ENCODE results near the gene CNTNAP2.

Gene CNTNAP2

DNA sequence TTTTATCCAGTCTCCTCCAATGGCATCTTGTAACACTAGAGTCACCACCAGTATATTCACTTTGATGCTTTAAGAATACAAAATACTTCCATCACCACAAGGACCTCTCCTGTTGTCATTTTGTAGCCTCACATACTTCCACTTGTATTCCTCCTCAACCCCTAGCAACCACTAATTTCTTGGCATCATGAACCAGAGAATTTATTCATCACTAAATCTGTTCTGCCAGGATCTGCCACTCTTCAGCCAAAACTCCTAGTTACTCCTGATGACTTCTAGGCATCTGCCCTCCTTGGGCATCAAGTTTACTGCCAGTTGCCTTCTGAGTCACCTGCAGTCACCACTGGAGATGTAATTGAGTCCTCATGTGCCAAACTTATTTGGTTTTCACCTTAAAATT is 906.8 kb downstream of the CNTNAP2 start:
- Histone ChIP-seq H3K4ac (ENCODE audit: low read depth, low read length) (no peak overlapping the region), H3K27me3 (ENCODE audit: insufficient read depth, low read length) (no peaks in the 10 kb centered on the region), H2BK5ac (ENCODE audit: low read depth, low read length, poor library complexity) (no peak overlapping the region), H4K8ac (ENCODE audit: low read depth, low read length) (no peak overlapping the region), H2AK5ac (ENCODE audit: low read length) (no peak overlapping the region), H3K9me3 (ENCODE audit: insufficient read depth, low read depth, low read length) (no peaks in the 10 kb centered on the region), H3K4me1 (ENCODE audit: control insufficient read depth in 1 of 2, insufficient read depth in 2 of 2, low read length in 2 of 2) (no peaks in the 10 kb centered on the region), H3K4me2 (ENCODE audit: low read length) (no peak overlapping the region), H3K79me1 (ENCODE audit: low read length) (no peaks in the 10 kb centered on the region), H4K12ac (ENCODE audit: low read depth, low read length) (no peak overlapping the region), H4K91ac (ENCODE audit: low read depth, low read length) (no peak overlapping the region), H3K27ac (ENCODE audit: low read depth, low read length) (no peak overlapping the region), H3K9ac (ENCODE audit: low read length) (no peak overlapping the region), H3K4me3 (ENCODE audit: low read depth, low read length) (no peak overlapping the region), H3K36me3 (ENCODE audit: control insufficient read depth in 1 of 2, insufficient read depth in 2 of 2, low read length in 2 of 2) (no peaks in the 10 kb centered on the region), H3K79me2 (ENCODE audit: control insufficient read depth, insufficient read depth, low read length, poor library complexity) (no peaks in the 10 kb centered on the region), H3K14ac (ENCODE audit: low read length) (no peak overlapping the region), H3K18ac (ENCODE audit: low read length) (no peak overlapping the region), H2BK12ac (ENCODE audit: low read length) (no peak overlapping the region), H3K23ac (ENCODE audit: low read length) (no peak overlapping the region), H2BK120ac (ENCODE audit: insufficient read depth, low read length, poor library complexity) (no peak overlapping the region), H2AFZ (ENCODE audit: insufficient read depth, low read length, poor library complexity) (no peak overlapping the region)
- DNase-seq: no peak

DNA sequence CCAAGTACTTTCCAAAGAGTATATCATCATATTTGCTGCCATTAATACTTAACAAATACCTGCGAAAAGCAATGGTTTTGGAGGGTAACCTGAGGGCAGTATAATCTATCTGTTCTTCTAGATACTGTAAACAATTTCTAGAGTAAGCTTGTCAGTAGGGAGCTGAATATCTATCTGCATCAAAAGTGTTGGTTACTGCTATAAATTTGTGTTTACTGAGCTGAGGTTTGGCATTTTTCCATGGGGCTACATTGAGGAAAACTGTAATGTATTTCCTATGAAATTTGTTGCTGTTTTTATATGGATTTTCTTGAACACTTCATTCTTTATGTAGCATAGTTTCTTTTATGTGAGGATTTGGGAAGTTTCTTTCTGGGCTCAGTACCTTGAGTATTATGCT is 913.4 kb downstream of the CNTNAP2 start:
- WGBS (ENCODE audit: extremely low coverage, insufficient coverage, insufficient read length): no CpG with 5 or more reads among the region's 1 CpG
- no peak overlapping the region for H2BK12ac ChIP-seq (ENCODE audit: low read length)
- H3K4ac ChIP-seq (ENCODE audit: low read depth, low read length): no peak overlapping the region
- H3K27ac ChIP-seq (ENCODE audit: low read depth, low read length): no peak overlapping the region
- H3K27me3 ChIP-seq (ENCODE audit: insufficient read depth, low read length): no peaks in the 10 kb centered on the region
- no peak overlapping the region for H4K8ac ChIP-seq (ENCODE audit: low read depth, low read length)
- no peak overlapping the region for H4K91ac ChIP-seq (ENCODE audit: low read depth, low read length)
- no peak overlapping the region for H3K14ac ChIP-seq (ENCODE audit: low read length)
- no peak overlapping the region for H3K9ac ChIP-seq (ENCODE audit: low read length)
- H3K4me2 ChIP-seq (ENCODE audit: low read length): no peak overlapping the region
- no peak overlapping the region for H2AK5ac ChIP-seq (ENCODE audit: low read length)
- no peaks in the 10 kb centered on the region for H3K79me2 ChIP-seq (ENCODE audit: control insufficient read depth, insufficient read depth, low read length, poor library complexity)
- no peaks in the 10 kb centered on the region for H3K36me3 ChIP-seq (ENCODE audit: control insufficient read depth in 1 of 2, insufficient read depth in 2 of 2, low read length in 2 of 2)
- no peak overlapping the region for H3K23ac ChIP-seq (ENCODE audit: low read length)
- no peak overlapping the region for H4K12ac ChIP-seq (ENCODE audit: low read depth, low read length)
- no peak for DNase-seq
- no peaks in the 10 kb centered on the region for H3K9me3 ChIP-seq (ENCODE audit: insufficient read depth, low read depth, low read length)
- no peaks in the 10 kb centered on the region for H3K79me1 ChIP-seq (ENCODE audit: low read length)
- H3K4me1 ChIP-seq (ENCODE audit: control insufficient read depth in 1 of 2, insufficient read depth in 2 of 2, low read length in 2 of 2): no peaks in the 10 kb centered on the region
- H2BK5ac ChIP-seq (ENCODE audit: low read depth, low read length, poor library complexity): no peak overlapping the region
- no peak overlapping the region for H2BK120ac ChIP-seq (ENCODE audit: insufficient read depth, low read length, poor library complexity)
- no peak overlapping the region for H2AFZ ChIP-seq (ENCODE audit: insufficient read depth, low read length, poor library complexity)
- no peak overlapping the region for H3K4me3 ChIP-seq (ENCODE audit: low read depth, low read length)
- no peak overlapping the region for H3K18ac ChIP-seq (ENCODE audit: low read length)

- no peak for DNase-seq
- Histone ChIP-seq H2AFZ (ENCODE audit: insufficient read depth, low read length, poor library complexity) (no peak overlapping the region), H3K4me2 (ENCODE audit: low read length) (no peak overlapping the region), H2BK12ac (ENCODE audit: low read length) (no peak overlapping the region), H3K79me1 (ENCODE audit: low read length) (no peaks in the 10 kb centered on the region), H3K27me3 (ENCODE audit: insufficient read depth, low read length) (no peaks in the 10 kb centered on the region), H4K91ac (ENCODE audit: low read depth, low read length) (no peak overlapping the region), H3K18ac (ENCODE audit: low read length) (no peak overlapping the region), H3K36me3 (ENCODE audit: control insufficient read depth in 1 of 2, insufficient read depth in 2 of 2, low read length in 2 of 2) (no peaks in the 10 kb centered on the region), H3K4ac (ENCODE audit: low read depth, low read length) (no peak overlapping the region), H2BK120ac (ENCODE audit: insufficient read depth, low read length, poor library complexity) (no peak overlapping the region), H2AK5ac (ENCODE audit: low read length) (no peak overlapping the region), H4K8ac (ENCODE audit: low read depth, low read length) (no peak overlapping the region), H3K9me3 (ENCODE audit: insufficient read depth, low read depth, low read length) (no peaks in the 10 kb centered on the region), H3K4me3 (ENCODE audit: low read depth, low read length) (no peak overlapping the region), H2BK5ac (ENCODE audit: low read depth, low read length, poor library complexity) (no peak overlapping the region), H4K12ac (ENCODE audit: low read depth, low read length) (no peak overlapping the region), H3K14ac (ENCODE audit: low read length) (no peak overlapping the region), H3K4me1 (ENCODE audit: control insufficient read depth in 1 of 2, insufficient read depth in 2 of 2, low read length in 2 of 2) (no peaks in the 10 kb centered on the region), H3K79me2 (ENCODE audit: control insufficient read depth, insufficient read depth, low read length, poor library complexity) (no peaks in the 10 kb centered on the region), H3K23ac (ENCODE audit: low read length) (no peak overlapping the region), H3K27ac (ENCODE audit: low read depth, low read length) (no peak overlapping the region), H3K9ac (ENCODE audit: low read length) (no peak overlapping the region)
- no CpG with 5 or more reads among the region's 1 CpG for WGBS (ENCODE audit: extremely low coverage, insufficient coverage, insufficient read length)
Measured at GRCh38 chr7:147033641-147034040, 917.0 kb downstream of the CNTNAP2 start.

DNA sequence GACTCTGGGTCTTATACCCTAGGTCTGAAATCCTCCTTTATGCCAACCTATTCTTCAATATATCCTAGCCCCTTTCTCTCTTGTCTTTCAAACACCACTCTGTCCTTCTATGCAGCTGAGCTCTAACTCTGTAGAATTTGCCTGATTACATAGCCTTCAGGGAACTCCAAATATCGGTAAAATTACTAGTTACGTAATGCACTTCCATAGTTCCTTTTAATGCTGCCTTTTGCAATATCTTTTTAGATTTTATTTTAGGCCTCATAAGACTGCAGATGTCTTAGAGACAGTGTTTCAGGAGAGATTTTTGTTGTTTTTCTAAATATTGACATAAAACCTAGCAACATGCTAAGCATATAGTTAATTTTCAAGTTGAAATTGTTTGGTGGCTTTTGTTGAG is 924.8 kb downstream of the CNTNAP2 start:
- WGBS (ENCODE audit: extremely low coverage, insufficient coverage, insufficient read length): no CpG with 5 or more reads among the region's 2 CpGs
- H2BK120ac ChIP-seq (ENCODE audit: insufficient read depth, low read length, poor library complexity): no peak overlapping the region
- DNase-seq: no peak

More for the DNA sequence above, 924.8 kb downstream of the CNTNAP2 start:
- no peak overlapping the region for H3K18ac ChIP-seq (ENCODE audit: low read length)
- no peak overlapping the region for H2BK5ac ChIP-seq (ENCODE audit: low read depth, low read length, poor library complexity)
- H3K9ac ChIP-seq (ENCODE audit: low read length): no peak overlapping the region
- no peak overlapping the region for H2AK5ac ChIP-seq (ENCODE audit: low read length)
- no peak overlapping the region for H2BK12ac ChIP-seq (ENCODE audit: low read length)
- H3K36me3 ChIP-seq (ENCODE audit: control insufficient read depth in 1 of 2, insufficient read depth in 2 of 2, low read length in 2 of 2): no peaks in the 10 kb centered on the region
- H3K79me1 ChIP-seq (ENCODE audit: low read length): no peaks in the 10 kb centered on the region
- H3K4me2 ChIP-seq (ENCODE audit: low read length): no peak overlapping the region
- no peak overlapping the region for H3K14ac ChIP-seq (ENCODE audit: low read length)
- H3K9me3 ChIP-seq (ENCODE audit: insufficient read depth, low read depth, low read length): no peaks in the 10 kb centered on the region
- no peak overlapping the region for H3K4ac ChIP-seq (ENCODE audit: low read depth, low read length)
- no peaks in the 10 kb centered on the region for H3K4me1 ChIP-seq (ENCODE audit: control insufficient read depth in 1 of 2, insufficient read depth in 2 of 2, low read length in 2 of 2)
- H2AFZ ChIP-seq (ENCODE audit: insufficient read depth, low read length, poor library complexity): no peak overlapping the region
- no peaks in the 10 kb centered on the region for H3K79me2 ChIP-seq (ENCODE audit: control insufficient read depth, insufficient read depth, low read length, poor library complexity)
- no peak overlapping the region for H4K12ac ChIP-seq (ENCODE audit: low read depth, low read length)
- H4K91ac ChIP-seq (ENCODE audit: low read depth, low read length): no peak overlapping the region
- no peak overlapping the region for H3K4me3 ChIP-seq (ENCODE audit: low read depth, low read length)
- H3K27ac ChIP-seq (ENCODE audit: low read depth, low read length): no peak overlapping the region
- H3K27me3 ChIP-seq (ENCODE audit: insufficient read depth, low read length): no peaks in the 10 kb centered on the region
- no peak overlapping the region for H3K23ac ChIP-seq (ENCODE audit: low read length)
- no peak overlapping the region for H4K8ac ChIP-seq (ENCODE audit: low read depth, low read length)
